ENCODE results near the gene TMEM123. TPM values are rescaled to one million over a fixed set of nuclear protein-coding genes. Genes with fewer than 3 reads are reported as not detected.

Gene TMEM123
- total and polyA plus RNA-seq, 2 of the 8 experiments (the other 6 are each of a cell fraction or from before 2014, with no cell fraction given), result 75.5 to 80.1 TPM

DNA sequence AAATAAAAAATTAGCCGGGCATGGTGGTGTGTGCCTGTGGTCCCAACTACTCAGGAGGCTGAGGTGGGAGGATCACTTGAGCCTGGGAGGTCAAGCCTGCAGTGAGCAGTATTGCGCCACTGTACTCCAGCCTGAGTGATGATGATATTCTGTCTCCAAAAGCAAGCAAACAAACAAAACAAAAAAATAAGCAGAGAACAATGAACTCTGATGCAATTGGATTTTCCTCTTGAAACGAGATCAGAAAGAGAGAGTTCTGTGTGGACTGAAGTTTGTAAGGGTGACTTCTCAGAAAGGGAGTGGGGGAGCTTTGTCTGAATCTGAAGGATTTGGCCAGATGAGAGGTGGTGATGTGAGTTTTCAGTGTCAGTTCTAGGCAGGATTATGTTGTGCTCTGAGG is 6.0 kb upstream of the TMEM123 start (continued):
- TF ChIP-seq EP300 (IDR thresholded peaks at IDR 0.05; ENCODE audit: borderline replicate concordance in 1 of 2, low read depth in 2 of 2, low read length in 2 of 2), result no peak
